Measurements from ENCODE around the gene HSD11B1.

Gene HSD11B1

GRCh38 chr1:209704584-209704983 lies at the start of gene HSD11B1:
TSS of gene HSD11B1 (plus strand) at chr1:209704846. CDS start at chr1:209704943, 97 bp downstream.
- in situ Hi-C loops (cut with HindIII; ENCODE audit: low sequenced_read_pairs) = no loop called here

GRCh38 chr1:209655411-209656231 lies 49.0 kb upstream of the HSD11B1 start:
- in situ Hi-C loops (cut with HindIII; ENCODE audit: low sequenced_read_pairs) = no loop called here

GRCh38 chr1:209657140-209657879 lies 47.3 kb upstream of the HSD11B1 start:
- in situ Hi-C loops (cut with HindIII; ENCODE audit: low sequenced_read_pairs) = no loop called here

GRCh38 chr1:209657918-209658317 lies 46.7 kb upstream of the HSD11B1 start:
- in situ Hi-C loops (cut with HindIII; ENCODE audit: low sequenced_read_pairs) = no loop called here

GRCh38 chr1:209659909-209660308 lies 44.7 kb upstream of the HSD11B1 start:
- in situ Hi-C loops (cut with HindIII; ENCODE audit: low sequenced_read_pairs) = no loop called here

GRCh38 chr1:209661071-209661470 lies 43.6 kb upstream of the HSD11B1 start:
- in situ Hi-C loops (cut with HindIII; ENCODE audit: low sequenced_read_pairs) = no loop called here

GRCh38 chr1:209662879-209663327 lies 41.7 kb upstream of the HSD11B1 start:
- in situ Hi-C loops (cut with HindIII; ENCODE audit: low sequenced_read_pairs) = no loop called here

- in situ Hi-C loops (cut with HindIII; ENCODE audit: low sequenced_read_pairs) = no loop called here
Measured at GRCh38 chr1:209667103-209667502, 37.5 kb upstream of the HSD11B1 start.

GRCh38 chr1:209667708-209668107 lies 36.9 kb upstream of the HSD11B1 start:
- in situ Hi-C loops (cut with HindIII; ENCODE audit: low sequenced_read_pairs) = no loop called here

GRCh38 chr1:209670441-209671082 lies 34.1 kb upstream of the HSD11B1 start:
- in situ Hi-C loops (cut with HindIII; ENCODE audit: low sequenced_read_pairs) = no loop called here

GRCh38 chr1:209672705-209673630 lies 31.7 kb upstream of the HSD11B1 start:
- in situ Hi-C loops (cut with HindIII; ENCODE audit: low sequenced_read_pairs) = no loop called here

- in situ Hi-C loops (cut with HindIII; ENCODE audit: low sequenced_read_pairs) = no loop called here
Measured at GRCh38 chr1:209673631-209674417, 30.8 kb upstream of the HSD11B1 start.

GRCh38 chr1:209674957-209675564 lies 29.6 kb upstream of the HSD11B1 start, which contains the start of gene G0S2:
TSS of gene G0S2 (plus strand) at chr1:209675412. CDS start at chr1:209675685, 273 bp downstream.
- in situ Hi-C loops (cut with HindIII; ENCODE audit: low sequenced_read_pairs) = no loop called here

- in situ Hi-C loops (cut with HindIII; ENCODE audit: low sequenced_read_pairs) = no loop called here
Measured at GRCh38 chr1:209675565-209676154, 29.0 kb upstream of the HSD11B1 start.

GRCh38 chr1:209678981-209679539 lies 25.6 kb upstream of the HSD11B1 start:
- in situ Hi-C loops (cut with HindIII; ENCODE audit: low sequenced_read_pairs) = no loop called here

GRCh38 chr1:209685821-209686220 lies 18.8 kb upstream of the HSD11B1 start:
- in situ Hi-C loops (cut with HindIII; ENCODE audit: low sequenced_read_pairs) = no loop called here

GRCh38 chr1:209686322-209686721 lies 18.3 kb upstream of the HSD11B1 start:
- in situ Hi-C loops (cut with HindIII; ENCODE audit: low sequenced_read_pairs) = no loop called here

- in situ Hi-C loops (cut with HindIII; ENCODE audit: low sequenced_read_pairs) = no loop called here
Measured at GRCh38 chr1:209688746-209689234, 15.9 kb upstream of the HSD11B1 start.
